ENCODE measurements around the gene NCL. TPM values are rescaled to one million over a fixed set of nuclear protein-coding genes. Genes with fewer than 3 reads are reported as not detected.

Gene NCL
- total and polyA plus RNA-seq, 2 of the 13 experiments (the other 11 are each of a cell fraction or from before 2014, with no cell fraction given), result 105 to 779 TPM

- CTCF ChIA-PET (ENCODE audit: low intra/inter-chr PET ratio, low total read pairs), result no interaction called here
- no peak overlapping the region for H2AFZ ChIP-seq (ENCODE audit: low read length)
These were observed 42.2 kb downstream of the NCL start for GRCh38 chr2:231422056-231422455.

More at GRCh38 chr2:231422056-231422455, 42.2 kb downstream of the NCL start:
- in situ Hi-C loops (cut with HindIII; ENCODE audit: extremely low pct_ligation_motif_present, low pct_unique_long_range_greater_than_20kb), result no loop called here
- DNase-seq (ENCODE audit: low spot score) (no peak), FAIRE-seq (no peak), ATAC-seq (no peak)
- BruUV-seq (replicated peaks), result no TSS peak
- H3K27me3 ChIP-seq (ENCODE audit: control insufficient read depth in 1 of 2, insufficient read depth in 2 of 2, low read length in 2 of 2), result peaks cover 0 to 8% of the 10 kb centered on the region in 2 experiments; a peak in 2 of 5 replicates
- WGBS (ENCODE audit: low lambda C conversion rate), result 45% methylated on average over 2 of the region's 2 CpGs
- H3K9ac ChIP-seq (ENCODE audit: insufficient read depth, low read depth, low read length), result no peak overlapping the region
- no peak overlapping the region for H3K27ac ChIP-seq (ENCODE audit: extremely low read length, insufficient read depth, low read length)
- H3K4me3 ChIP-seq (replicated peaks in 1 of 3; ENCODE audit: insufficient read depth in 1 of 3, low read depth in 2 of 3, low read length in 3 of 3), result no peak overlapping the region
- H4K20me1 ChIP-seq (ENCODE audit: insufficient read depth, low read length), result no peaks in the 10 kb centered on the region
- intact Hi-C loops (cut with micrococcal nuclease; ENCODE audit: unreplicated experiment), result no loop called here
- no peak for TF ChIP-seq U2AF1 (optimal IDR thresholded peaks at IDR 0.05; ENCODE audit: low read depth, low read length)
- TF ChIP-seq ZFP62 (CRISPR knock-in tag; IDR thresholded peaks at IDR 0.05), result no peak
- no peak for TF ChIP-seq NFIB (CRISPR knock-in tag; IDR thresholded peaks at IDR 0.05; ENCODE audit: borderline replicate concordance)
- no peak for TF ChIP-seq ZFP36L1 (CRISPR knock-in tag; IDR thresholded peaks at IDR 0.05)
- no peak for TF ChIP-seq GTF2F1 (IDR thresholded peaks at IDR 0.05; ENCODE audit: low read length)
- no peak for TF ChIP-seq DPF2 (CRISPR knock-in tag; IDR thresholded peaks at IDR 0.05; ENCODE audit: borderline replicate concordance, low read depth)
- TF ChIP-seq, protein P1, sequence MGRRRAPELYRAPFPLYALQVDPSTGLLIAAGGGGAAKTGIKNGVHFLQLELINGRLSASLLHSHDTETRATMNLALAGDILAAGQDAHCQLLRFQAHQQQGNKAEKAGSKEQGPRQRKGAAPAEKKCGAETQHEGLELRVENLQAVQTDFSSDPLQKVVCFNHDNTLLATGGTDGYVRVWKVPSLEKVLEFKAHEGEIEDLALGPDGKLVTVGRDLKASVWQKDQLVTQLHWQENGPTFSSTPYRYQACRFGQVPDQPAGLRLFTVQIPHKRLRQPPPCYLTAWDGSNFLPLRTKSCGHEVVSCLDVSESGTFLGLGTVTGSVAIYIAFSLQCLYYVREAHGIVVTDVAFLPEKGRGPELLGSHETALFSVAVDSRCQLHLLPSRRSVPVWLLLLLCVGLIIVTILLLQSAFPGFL (CRISPR knock-in tag; IDR thresholded peaks at IDR 0.05), result no peak
- TF ChIP-seq HNF4G (IDR thresholded peaks at IDR 0.05; ENCODE audit: borderline replicate concordance, low read depth, low read length), result no peak
- no peak for TF ChIP-seq HNF4G (CRISPR knock-in tag; IDR thresholded peaks at IDR 0.05; ENCODE audit: borderline replicate concordance, low read depth)
- no peak for TF ChIP-seq KLF16 (CRISPR knock-in tag; IDR thresholded peaks at IDR 0.05)
- TF ChIP-seq TAF15 (IDR thresholded peaks at IDR 0.05; ENCODE audit: low read depth, low read length, poor library complexity, severe bottlenecking), result no peak
- no peak for TF ChIP-seq ZNF879 (CRISPR knock-in tag; IDR thresholded peaks at IDR 0.05)
- TF ChIP-seq SYNCRIP (IDR thresholded peaks at IDR 0.05; ENCODE audit: insufficient read depth, low read depth, low read length), result no peak
- no peak for TF ChIP-seq JUN (CRISPR knock-in tag; IDR thresholded peaks at IDR 0.05)
- no peak for TF ChIP-seq ZNF44 (CRISPR knock-in tag; IDR thresholded peaks at IDR 0.05)
- no peak for TF ChIP-seq KDM5B (CRISPR knock-in tag; IDR thresholded peaks at IDR 0.05; ENCODE audit: borderline replicate concordance)
- no peak for TF ChIP-seq NCOA5 (CRISPR knock-in tag; IDR thresholded peaks at IDR 0.05)
- TF ChIP-seq ZNF326 (CRISPR knock-in tag; IDR thresholded peaks at IDR 0.05; ENCODE audit: borderline replicate concordance), result no peak
- no peak for TF ChIP-seq TIGD3 (CRISPR knock-in tag; IDR thresholded peaks at IDR 0.05; ENCODE audit: borderline replicate concordance)
- no peak for TF ChIP-seq RBAK (CRISPR knock-in tag; IDR thresholded peaks at IDR 0.05)
- no peaks in the 10 kb centered on the region for H3K36me3 ChIP-seq (replicated peaks in 1 of 2; ENCODE audit: control insufficient read depth in 1 of 2, insufficient read depth in 2 of 2, low read length in 2 of 2)
- no peaks in the 10 kb centered on the region for H3K79me2 ChIP-seq (ENCODE audit: insufficient read depth, low read length)
- H3K4me1 ChIP-seq (ENCODE audit: insufficient read depth, low read length), result peaks cover 45% of the 10 kb centered on the region
- H3K9me3 ChIP-seq (ENCODE audit: low read length), result no peaks in the 10 kb centered on the region
- H3K4me2 ChIP-seq (ENCODE audit: low read depth, low read length), result no peak overlapping the region
- POLR2A ChIA-PET, result no interaction called here

Data from HepG2 (cell line).